ENCODE measurements around the gene LRSAM1.
"Not testable (repeated sequence)": the region's sequence is repeated elsewhere in the genome, so short reads cannot be mapped to it uniquely, and the experiment has no call there.

The LRSAM1 gene

GRCh38 chr9:127457191-127457878 is 6.0 kb downstream of the LRSAM1 start:
- no peak for DNase-seq (ENCODE audit: low read depth in 3 of 3)

- DNase-seq (ENCODE audit: low read depth in 3 of 3): no peak
These were observed 7.6 kb downstream of the LRSAM1 start for GRCh38 chr9:127458921-127459320.

- no peak for DNase-seq (ENCODE audit: low read depth in 3 of 3)
These were observed 12.1 kb downstream of the LRSAM1 start for GRCh38 chr9:127463382-127463781.

GRCh38 chr9:127463911-127464310 is 12.6 kb downstream of the LRSAM1 start:
- DNase-seq (ENCODE audit: low read depth in 3 of 3): no peak

GRCh38 chr9:127466407-127466917 is 15.2 kb downstream of the LRSAM1 start:
- not testable (repeated sequence) for DNase-seq (ENCODE audit: low read depth in 3 of 3)

GRCh38 chr9:127467621-127468020 is 16.3 kb downstream of the LRSAM1 start:
- no peak for DNase-seq (ENCODE audit: low read depth in 3 of 3)

- no peak for DNase-seq (ENCODE audit: low read depth in 3 of 3)
These were observed 19.4 kb downstream of the LRSAM1 start for GRCh38 chr9:127470662-127471061.

GRCh38 chr9:127473501-127473900 is 22.2 kb downstream of the LRSAM1 start:
- DNase-seq (ENCODE audit: low read depth in 3 of 3): no peak

- DNase-seq (ENCODE audit: low read depth in 3 of 3): no peak
These were observed 22.6 kb downstream of the LRSAM1 start for GRCh38 chr9:127473932-127474331.

- DNase-seq (ENCODE audit: low read depth in 3 of 3): no peak
These were observed 23.3 kb downstream of the LRSAM1 start for GRCh38 chr9:127474592-127474991.

GRCh38 chr9:127479507-127480081 is 28.3 kb downstream of the LRSAM1 start:
- no peak for DNase-seq (ENCODE audit: low read depth in 3 of 3)

GRCh38 chr9:127482662-127483061 is 31.4 kb downstream of the LRSAM1 start:
- no peak for DNase-seq (ENCODE audit: low read depth in 3 of 3)

- DNase-seq (ENCODE audit: low read depth in 3 of 3): no peak
These were observed 34.7 kb downstream of the LRSAM1 start for GRCh38 chr9:127485995-127486394.

GRCh38 chr9:127488946-127489345 is 37.6 kb downstream of the LRSAM1 start:
- DNase-seq (ENCODE audit: low read depth in 3 of 3): no peak

- no peak for DNase-seq (ENCODE audit: low read depth in 3 of 3)
These were observed 38.3 kb downstream of the LRSAM1 start for GRCh38 chr9:127489471-127490115.

- no peak for DNase-seq (ENCODE audit: low read depth in 3 of 3)
These were observed 39.4 kb downstream of the LRSAM1 start for GRCh38 chr9:127490535-127491230.

GRCh38 chr9:127491516-127491915 is 40.2 kb downstream of the LRSAM1 start:
- DNase-seq (ENCODE audit: low read depth in 3 of 3): no peak

- DNase-seq (ENCODE audit: low read depth in 3 of 3): no peak
These were observed 41.3 kb downstream of the LRSAM1 start for GRCh38 chr9:127492616-127493015.

- no peak for DNase-seq (ENCODE audit: low read depth in 3 of 3)
These were observed 42.4 kb downstream of the LRSAM1 start for GRCh38 chr9:127493592-127494303.

- DNase-seq (ENCODE audit: low read depth in 3 of 3): no peak
These were observed 43.0 kb downstream of the LRSAM1 start for GRCh38 chr9:127494304-127494702.

- DNase-seq (ENCODE audit: low read depth in 3 of 3): no peak
These were observed 44.7 kb downstream of the LRSAM1 start for GRCh38 chr9:127495884-127496555.
